GM12801 (cell line): ENCODE measurements around the gene C7orf33.

ENCODE experiments used
- TF ChIP-seq, protein P1 (sequence below): IDR thresholded peaks from one replicate; pipeline ENCODE4 v1.5.1; 2011; ENCODE audit warnings: control low read depth; ENCODE audit not compliant: insufficient read length; ENCODE audit errors: extremely low read depth

Gene C7orf33

DNA sequence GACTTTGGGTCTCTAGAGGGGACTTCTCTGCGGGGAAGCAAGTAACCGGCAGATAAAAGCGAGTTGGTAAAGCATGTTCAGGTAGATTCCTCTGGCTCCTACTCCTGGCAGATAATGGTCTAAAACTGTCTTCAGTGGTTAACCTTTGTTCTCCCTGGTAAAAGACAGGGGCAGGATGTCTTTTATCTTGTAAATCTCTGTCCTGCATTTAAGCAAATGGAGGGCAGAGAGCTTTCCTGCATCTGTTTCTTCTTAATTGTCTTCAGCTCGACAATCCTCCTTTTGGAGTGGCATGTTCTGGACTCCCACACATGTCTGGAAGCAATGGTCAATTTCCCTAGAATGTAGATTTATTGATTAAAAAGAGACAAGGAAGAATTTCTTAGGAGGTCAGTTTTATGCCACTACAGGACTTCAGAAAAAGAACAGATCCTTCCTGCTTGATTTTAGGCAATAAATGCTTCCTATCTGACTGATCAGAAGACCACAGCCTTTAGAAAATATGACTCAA, 16.6 kb downstream of the C7orf33 start:
- TF ChIP-seq, protein P1, sequence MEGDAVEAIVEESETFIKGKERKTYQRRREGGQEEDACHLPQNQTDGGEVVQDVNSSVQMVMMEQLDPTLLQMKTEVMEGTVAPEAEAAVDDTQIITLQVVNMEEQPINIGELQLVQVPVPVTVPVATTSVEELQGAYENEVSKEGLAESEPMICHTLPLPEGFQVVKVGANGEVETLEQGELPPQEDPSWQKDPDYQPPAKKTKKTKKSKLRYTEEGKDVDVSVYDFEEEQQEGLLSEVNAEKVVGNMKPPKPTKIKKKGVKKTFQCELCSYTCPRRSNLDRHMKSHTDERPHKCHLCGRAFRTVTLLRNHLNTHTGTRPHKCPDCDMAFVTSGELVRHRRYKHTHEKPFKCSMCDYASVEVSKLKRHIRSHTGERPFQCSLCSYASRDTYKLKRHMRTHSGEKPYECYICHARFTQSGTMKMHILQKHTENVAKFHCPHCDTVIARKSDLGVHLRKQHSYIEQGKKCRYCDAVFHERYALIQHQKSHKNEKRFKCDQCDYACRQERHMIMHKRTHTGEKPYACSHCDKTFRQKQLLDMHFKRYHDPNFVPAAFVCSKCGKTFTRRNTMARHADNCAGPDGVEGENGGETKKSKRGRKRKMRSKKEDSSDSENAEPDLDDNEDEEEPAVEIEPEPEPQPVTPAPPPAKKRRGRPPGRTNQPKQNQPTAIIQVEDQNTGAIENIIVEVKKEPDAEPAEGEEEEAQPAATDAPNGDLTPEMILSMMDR, result no peak

DNA sequence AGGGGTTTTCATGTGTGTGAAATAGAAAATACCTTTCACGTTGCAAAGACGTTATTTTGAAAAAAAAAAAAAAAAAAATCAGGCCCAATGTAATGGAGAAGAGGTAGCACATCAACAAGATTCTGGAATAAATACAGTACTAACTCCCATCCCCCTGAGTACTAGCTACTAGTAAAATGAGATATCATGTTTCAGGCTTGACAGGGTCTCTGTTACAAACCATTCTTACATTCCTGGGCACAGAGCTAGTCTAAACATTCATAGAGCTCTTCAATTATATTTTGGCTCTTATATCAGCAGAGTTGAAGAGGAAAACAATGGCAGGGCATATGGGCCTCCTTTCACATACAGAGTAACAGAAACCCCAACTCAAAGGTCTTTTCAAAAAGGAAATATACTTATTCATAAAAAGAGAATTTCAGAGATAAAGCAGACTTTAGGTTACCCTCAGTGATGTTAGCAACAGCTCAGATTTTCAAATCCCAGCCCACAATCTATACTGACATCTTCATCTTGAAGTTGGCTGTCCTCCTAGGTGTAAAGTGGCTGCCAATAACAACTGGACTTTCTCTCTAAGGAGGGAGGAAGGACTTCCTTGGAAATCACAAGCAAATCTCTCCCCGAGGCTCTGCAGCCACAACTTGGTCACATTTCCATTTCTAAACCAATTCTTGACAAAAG, 18.6 kb downstream of the C7orf33 start:
- TF ChIP-seq, protein P1, result no peak

DNA sequence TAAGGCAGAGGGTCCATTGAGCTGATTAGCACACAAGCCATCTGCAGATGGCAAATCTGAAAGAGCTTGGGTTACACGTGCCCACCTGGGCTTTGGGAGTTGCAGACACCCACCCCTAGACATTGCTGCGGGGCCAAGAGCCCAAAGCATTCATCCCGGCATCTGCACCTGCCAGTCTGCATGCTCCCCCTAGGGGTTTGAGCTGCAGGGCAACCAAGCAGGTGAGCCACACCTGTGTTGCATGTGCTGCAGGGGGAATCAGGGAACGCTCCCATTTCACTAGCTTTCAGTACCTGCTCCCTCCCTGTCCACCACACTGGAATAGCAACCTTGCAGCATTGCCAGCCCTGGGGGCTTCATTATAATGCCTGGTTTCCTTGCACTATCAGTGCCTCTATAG, 21.1 kb downstream of the C7orf33 start:
- TF ChIP-seq, protein P1, result no peak

DNA sequence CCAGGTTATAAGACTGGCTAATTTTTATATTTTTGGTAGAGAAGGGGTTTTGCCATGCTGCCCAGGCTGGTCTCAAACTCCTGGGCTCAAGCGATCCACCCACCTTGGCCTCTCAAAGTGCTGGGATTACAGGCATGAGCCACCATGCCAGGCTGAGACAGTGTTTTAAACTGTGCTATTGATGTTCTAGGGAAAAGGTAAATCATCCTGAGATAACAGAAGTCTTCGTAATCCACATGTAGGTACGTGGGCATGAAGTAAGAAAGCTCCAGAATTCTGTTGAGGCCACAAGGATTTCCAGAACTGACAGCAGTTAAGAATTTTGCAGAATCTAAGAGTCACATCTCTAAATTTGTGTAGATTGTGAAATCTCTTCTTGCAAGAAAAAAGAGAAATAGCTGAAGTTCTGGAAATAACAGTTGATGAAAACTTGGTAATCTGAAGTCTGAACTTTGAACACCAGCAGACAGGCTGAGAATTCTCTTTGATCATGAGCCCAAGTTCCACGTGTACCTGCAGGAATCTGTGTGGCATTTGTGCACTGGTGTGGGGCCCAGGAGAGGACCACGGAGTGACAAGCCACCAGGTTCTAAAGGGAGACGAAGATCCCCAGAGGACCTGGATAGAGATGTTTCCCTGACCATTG, 24.6 kb downstream of the C7orf33 start:
- TF ChIP-seq, protein P1, result no peak

DNA sequence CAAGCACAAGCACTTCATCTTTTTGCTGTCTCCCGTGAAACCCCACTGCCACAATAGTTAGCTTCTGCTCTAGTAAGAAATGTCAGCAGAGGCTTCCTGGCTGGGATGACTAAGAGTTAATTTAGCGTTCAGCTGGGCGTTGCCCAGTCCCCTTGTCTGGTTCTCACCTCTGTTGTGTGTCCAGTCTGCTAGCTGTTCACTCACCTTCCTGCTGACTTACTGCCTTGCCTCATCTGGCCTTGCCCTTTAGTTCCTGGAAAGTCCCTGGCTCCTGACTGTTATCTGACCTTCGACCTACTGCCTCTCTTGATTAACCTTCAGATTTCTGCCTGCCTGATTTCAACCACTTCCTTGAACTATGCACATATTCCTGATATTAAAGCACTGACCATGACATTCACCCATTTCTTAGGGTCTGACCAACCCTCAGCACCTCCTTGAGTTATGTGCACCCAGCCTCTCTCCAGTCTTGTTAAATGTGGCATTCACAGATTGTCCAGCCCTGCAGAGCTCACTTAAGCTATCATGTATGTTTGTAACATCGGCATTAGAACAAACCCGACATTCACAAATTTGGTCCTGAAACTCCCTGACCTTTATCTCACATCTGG, 30.3 kb downstream of the C7orf33 start:
- TF ChIP-seq, protein P1, result no peak

DNA sequence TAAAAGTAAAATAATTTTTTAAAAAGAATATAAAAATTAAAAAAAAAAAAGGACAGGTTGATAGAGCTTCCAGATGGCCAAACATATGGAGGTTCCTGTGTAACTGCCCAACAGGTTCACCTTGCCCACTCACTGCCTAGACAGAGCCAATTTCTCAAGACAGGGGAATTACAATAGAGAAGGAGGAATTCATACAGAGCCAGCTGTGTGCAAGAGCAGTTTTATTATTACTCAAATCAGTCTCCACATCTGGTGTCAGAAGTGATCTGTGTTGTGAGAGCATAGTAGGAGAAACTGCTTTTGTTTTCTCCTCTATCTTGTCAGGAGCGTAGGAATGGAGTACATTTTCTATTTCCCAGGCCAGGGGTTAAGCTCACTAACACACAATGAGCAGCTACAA, 31.0 kb downstream of the C7orf33 start:
- TF ChIP-seq, protein P1, result no peak

DNA sequence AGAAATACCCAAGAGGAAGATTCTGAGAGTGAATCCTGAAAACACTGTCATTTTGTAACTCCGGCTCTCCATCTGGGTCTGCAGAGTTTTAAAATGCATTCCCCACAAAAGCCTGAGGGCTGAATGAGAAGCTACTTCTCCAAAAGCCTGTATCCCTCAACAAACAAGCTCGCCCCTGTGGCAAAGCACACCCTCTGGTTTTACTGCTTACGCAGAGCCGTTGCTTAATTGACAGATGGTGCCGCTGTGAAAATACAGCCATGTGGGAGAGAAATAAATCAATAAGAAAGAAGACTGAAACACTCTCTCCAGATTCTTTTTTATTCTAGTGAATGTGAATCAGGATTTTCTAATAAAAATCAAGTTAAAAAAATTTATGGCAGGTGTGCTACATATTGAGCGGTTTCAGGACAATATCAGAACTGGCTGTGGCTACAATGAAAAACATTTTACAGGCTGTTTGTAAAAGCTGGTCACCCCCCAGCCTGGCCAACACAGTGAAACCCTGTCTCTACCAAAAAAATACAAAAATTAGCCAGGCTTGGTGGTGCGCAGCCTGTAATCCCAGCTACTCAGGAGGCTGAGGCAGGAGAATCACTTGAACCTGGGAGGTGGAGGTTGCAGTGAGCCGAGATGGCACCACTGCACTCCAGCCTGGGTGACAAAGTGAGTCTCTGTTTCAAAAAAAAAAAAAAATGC, 32.5 kb downstream of the C7orf33 start:
- TF ChIP-seq, protein P1, result no peak
